Heart left ventricle (tissue), 16 donors: ENCODE measurements around the gene TPRKB. TPM values are rescaled to one million over a fixed set of nuclear protein-coding genes. Genes with fewer than 3 reads are reported as not detected.
"Not testable (repeated sequence)": the region's sequence is repeated elsewhere in the genome, so short reads cannot be mapped to it uniquely, and the experiment has no call there.

Source experiments
- ATAC-seq, 4 donors: fragments of 200-7000 bp; cut with Tn5 transposase; one replicate each; pipeline ENCODE4 v1.9.1; 2020 to 2022; ENCODE audit warnings: moderate library complexity in 4 of 4, mild to moderate bottlenecking in 3 of 4, moderate number of reproducible peaks in 1 of 4
- DNase-seq, 5 donors: peaks; one replicate each; pipeline ENCODE4 v3.0.0-alpha.2; 2020
- H3K27ac ChIP-seq, 12 donors: fragments of 200-600 bp; sonication (generic) in 4 of 12; one replicate each; pipeline versions ENCODE4 v1.5.0 to v1.8.0; 2016 to 2022; ENCODE audit warnings: mild to moderate bottlenecking in 2 of 12
- H3K27me3 ChIP-seq, 9 donors: fragments of 200-600 bp; sonication (generic) in 2 of 9; one replicate each; pipeline versions ENCODE4 v1.5.1 to v1.8.0; 2016 to 2022; ENCODE audit warnings: mild to moderate bottlenecking in 3 of 9
- H3K36me3 ChIP-seq, 9 donors: fragments of 200-600 bp; sonication (generic) in 2 of 9; one replicate each; pipeline versions ENCODE4 v1.5.0 to v1.8.0; 2018 to 2022; ENCODE audit warnings: mild to moderate bottlenecking in 2 of 9
- H3K4me1 ChIP-seq, 12 donors: fragments of 200-600 bp; sonication (generic) in 4 of 12; one replicate each; pipeline versions ENCODE4 v1.5.0 to v1.8.0; 2016 to 2022; ENCODE audit warnings: mild to moderate bottlenecking in 3 of 12
- H3K4me3 ChIP-seq, 12 donors: fragments of 200-600 bp; sonication (generic) in 4 of 12; one replicate each; pipeline versions ENCODE4 v1.5.0 to v1.8.0; 2017 to 2022; ENCODE audit warnings: mild to moderate bottlenecking in 9 of 12, moderate library complexity in 4 of 12
- H3K9me3 ChIP-seq, 12 donors: fragments of 200-600 bp; sonication (generic) in 4 of 12; one replicate each; pipeline versions ENCODE4 v1.5.0 to v1.8.0; 2016 to 2022; ENCODE audit warnings: mild to moderate bottlenecking in 1 of 12
- POLR2A ChIP-seq, 2 donors: fragments of 450-650 bp; IDR thresholded peaks; one replicate each; pipeline ENCODE4 v1.6.1; 2017; ENCODE audit warnings: antibody characterized with exemption in 2 of 2, mild to moderate bottlenecking in 2 of 2, moderate library complexity in 2 of 2
- WGBS, 4 donors: extraction: QIAGEN DNeasy Blood & Tissue Kit in 2 of 4; methylation state at CpG; one replicate each; pipeline versions ENCODE4 v1.1.5 to v1.1.7; 2013 to 2018; 5-methylcytosine and 5-hydroxymethylcytosine counted together
- intact Hi-C, 10 donors: fragments of 100-400 bp; cut with DNase I; formaldehyde crosslinking; loops; one replicate each; pipeline versions ENCODE4 v1.11.1 to v1.14.2; 2022
- polyA plus RNA-seq, 2 donors: library from polyadenylated mRNA; stranded (reverse); fragments of 200-250 nt; gene quantifications; one replicate each; pipeline ENCODE4 v1.2.3, GENCODE V29; 2013
- total RNA-seq, 9 donors: library from RNA; depleted of rRNA in 2 of 9; stranded (reverse); fragments of >200 nt in 2 of 9; fragmentation: NEBNext Ultra II Directional in 3 of 9; extraction: Animal tissue kit (Norgen Biotek cat#: 25700) in 3 of 9; gene quantifications; one replicate each; pipeline versions ENCODE4 v1.1.0 to v1.2.4, GENCODE V29; 2016 to 2023
- TF ChIP-seq, protein P1 (sequence below), 12 donors: fragments of 200-600 bp; sonication (generic) in 4 of 12; IDR thresholded peaks; one replicate each; pipeline versions ENCODE4 v1.5.0 to v1.8.0; 2018 to 2022; ENCODE audit warnings: antibody characterized with exemption in 12 of 12, mild to moderate bottlenecking in 5 of 12
- donor health status: ischemic (EF 13 %, LVEDD 7.1; RV severe dilation, severe dysfunction).
- donor health status: healthy with polysubstance abuse.
- donor health status: DM: no; HTN: yes; CAD: no.
- donor health status: DM: no; HTN: no; CAD: no.
- donor health status: ischemic (EF 25% LVEDD 6.9; RV normal size, moderate dysfunction).
- donor health status: ischemic (EF 25% LVEDD 5.7; RV mildly dilated, moderate dysfunction).
- donor health status: healthy.
- donor health status: DM: yes; HTN: yes; CAD: no.
- donor health status: ischemic (EF 35%, LVEDD 5.7; RV mildly dilated, moderate dysfunction).
- donor health status: nonischemic (EF 11% LVEDD 7.7; RV severe dilation, severe dysfunction).
- donor health status: DM: yes; HTN: yes; CAD: no.
- donor health status: PGD.
- donor health status: ischemic (EF 29% LVEDD 5.4; RV normal size, mild dysfunction).
- donor health status: nonischemic (EF 23%, LVEDD 6.1; RV moderate dilation, normal function).

The TPRKB gene
- total and polyA plus RNA-seq, 11 donors, result 16.1 to 87.6 (median 31.5) TPM

DNA sequence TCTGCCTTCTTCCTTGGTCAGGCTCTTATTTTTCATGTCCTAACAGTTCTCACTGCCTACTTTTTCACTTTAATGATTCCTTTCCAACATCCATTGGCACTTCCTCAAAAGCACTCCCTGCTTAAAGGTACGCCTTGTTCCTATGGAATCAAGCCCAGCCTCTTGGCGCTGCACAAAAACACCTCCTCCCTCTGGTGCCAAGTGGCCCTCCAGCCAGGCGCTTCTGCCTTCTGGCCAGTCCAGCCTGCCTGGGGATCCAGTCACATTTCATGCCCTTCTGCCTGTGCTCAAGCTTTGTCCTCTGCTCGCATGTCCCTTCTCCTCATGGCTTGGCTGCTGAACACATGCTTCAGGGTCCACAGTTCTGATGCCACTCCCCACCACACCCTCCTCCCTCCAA is 6.3 kb downstream of the TPRKB start:
- H3K4me3 ChIP-seq, result no peak overlapping the region
- H3K27ac ChIP-seq, result peak overlapping the region in 9 of 12 donors; percentile 14 to 65 (median 55)
- peaks cover 0 to 72% (median 65%) of the 10 kb centered on the region in 9 donors for H3K36me3 ChIP-seq
- intact Hi-C loops, result no loop called here
- H3K4me1 ChIP-seq, result peaks cover 0 to 12% (median 2%) of the 10 kb centered on the region in 12 donors
- no peaks in the 10 kb centered on the region for H3K27me3 ChIP-seq
- 55 to 69% (median 59%) methylated on average over 4 of the region's 4 CpGs for WGBS, 4 donors
- peak; percentile 90 to 97 (median 94) for ATAC-seq
- H3K9me3 ChIP-seq, result no peaks in the 10 kb centered on the region
- peak in 2 of 5 donors; percentile 62 to 75 for DNase-seq
- TF ChIP-seq POLR2A (IDR thresholded peaks at IDR 0.05), result no peak
- TF ChIP-seq, protein P1, sequence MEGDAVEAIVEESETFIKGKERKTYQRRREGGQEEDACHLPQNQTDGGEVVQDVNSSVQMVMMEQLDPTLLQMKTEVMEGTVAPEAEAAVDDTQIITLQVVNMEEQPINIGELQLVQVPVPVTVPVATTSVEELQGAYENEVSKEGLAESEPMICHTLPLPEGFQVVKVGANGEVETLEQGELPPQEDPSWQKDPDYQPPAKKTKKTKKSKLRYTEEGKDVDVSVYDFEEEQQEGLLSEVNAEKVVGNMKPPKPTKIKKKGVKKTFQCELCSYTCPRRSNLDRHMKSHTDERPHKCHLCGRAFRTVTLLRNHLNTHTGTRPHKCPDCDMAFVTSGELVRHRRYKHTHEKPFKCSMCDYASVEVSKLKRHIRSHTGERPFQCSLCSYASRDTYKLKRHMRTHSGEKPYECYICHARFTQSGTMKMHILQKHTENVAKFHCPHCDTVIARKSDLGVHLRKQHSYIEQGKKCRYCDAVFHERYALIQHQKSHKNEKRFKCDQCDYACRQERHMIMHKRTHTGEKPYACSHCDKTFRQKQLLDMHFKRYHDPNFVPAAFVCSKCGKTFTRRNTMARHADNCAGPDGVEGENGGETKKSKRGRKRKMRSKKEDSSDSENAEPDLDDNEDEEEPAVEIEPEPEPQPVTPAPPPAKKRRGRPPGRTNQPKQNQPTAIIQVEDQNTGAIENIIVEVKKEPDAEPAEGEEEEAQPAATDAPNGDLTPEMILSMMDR (IDR thresholded peaks at IDR 0.05), result no peak

DNA sequence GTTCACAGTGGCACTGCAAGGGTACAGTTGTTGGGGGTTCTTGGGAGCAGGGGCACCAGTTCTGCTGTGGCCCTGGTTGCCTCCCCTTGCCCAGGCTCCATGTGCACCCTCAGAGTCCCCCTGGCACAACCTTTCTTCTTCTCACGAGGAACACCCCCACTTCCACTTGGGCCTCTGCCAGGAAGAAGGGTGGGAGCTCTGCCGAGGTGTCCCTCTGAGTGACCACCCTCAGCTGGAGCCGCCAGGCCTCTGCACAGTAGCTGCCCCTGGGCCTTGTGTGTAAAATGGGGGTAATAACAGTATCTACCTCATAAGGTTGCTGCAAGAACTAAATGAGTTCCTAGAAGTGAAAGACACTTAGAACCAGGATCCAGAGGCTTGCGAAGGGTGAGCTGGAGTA is 8.4 kb downstream of the TPRKB start:
- Histone ChIP-seq H3K27me3 (no peaks in the 10 kb centered on the region), H3K27ac (no peak overlapping the region), H3K9me3 (no peaks in the 10 kb centered on the region), H3K36me3 (peaks cover 0 to 64% (median 55%) of the 10 kb centered on the region in 9 donors), H3K4me3 (no peak overlapping the region), H3K4me1 (peaks cover 0 to 9% (median 0%) of the 10 kb centered on the region in 12 donors)
- peak in 1 of 4 donors; percentile 34 for ATAC-seq
- intact Hi-C loops, result no loop called here
- TF ChIP-seq, protein P1 (IDR thresholded peaks at IDR 0.05), result no peak
- no peak for TF ChIP-seq POLR2A (IDR thresholded peaks at IDR 0.05)
- WGBS, 4 donors, result 71 to 79% (median 76%) methylated on average over 4 of the region's 4 CpGs
- DNase-seq, result no peak

DNA sequence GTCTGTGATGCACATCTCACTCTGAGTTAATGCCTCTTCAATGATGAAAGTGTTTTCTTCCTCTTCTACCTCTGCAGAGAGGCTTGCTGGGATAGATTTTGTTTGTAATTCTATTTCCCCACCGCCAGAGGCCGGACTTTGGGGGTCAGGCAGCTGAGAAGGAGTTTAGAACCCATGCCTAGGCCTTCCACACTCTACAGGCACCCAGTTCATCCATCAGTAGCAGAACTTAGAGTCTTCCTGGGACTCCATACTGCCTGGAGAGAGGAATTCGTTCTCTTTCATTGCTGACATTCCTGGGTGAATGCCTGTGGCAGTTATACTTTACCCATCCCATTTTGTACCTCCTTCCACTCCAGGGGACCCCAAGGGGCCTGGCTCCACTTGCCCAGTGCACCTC is 9.1 kb downstream of the TPRKB start:
- H3K27me3 ChIP-seq, result no peaks in the 10 kb centered on the region
- H3K36me3 ChIP-seq, result peaks cover 0 to 57% (median 49%) of the 10 kb centered on the region in 9 donors
- 62 to 90% (median 73%) methylated on average over 3 of the region's 3 CpGs for WGBS, 4 donors
- DNase-seq, result no peak
- ATAC-seq, result no peak
- H3K9me3 ChIP-seq, result no peaks in the 10 kb centered on the region
- peaks cover 0 to 9% (median 0%) of the 10 kb centered on the region in 12 donors for H3K4me1 ChIP-seq
- no peak for TF ChIP-seq POLR2A (IDR thresholded peaks at IDR 0.05)
- TF ChIP-seq, protein P1 (IDR thresholded peaks at IDR 0.05), result no peak
- H3K4me3 ChIP-seq, result no peak overlapping the region
- intact Hi-C loops, result no loop called here
- no peak overlapping the region for H3K27ac ChIP-seq

DNA sequence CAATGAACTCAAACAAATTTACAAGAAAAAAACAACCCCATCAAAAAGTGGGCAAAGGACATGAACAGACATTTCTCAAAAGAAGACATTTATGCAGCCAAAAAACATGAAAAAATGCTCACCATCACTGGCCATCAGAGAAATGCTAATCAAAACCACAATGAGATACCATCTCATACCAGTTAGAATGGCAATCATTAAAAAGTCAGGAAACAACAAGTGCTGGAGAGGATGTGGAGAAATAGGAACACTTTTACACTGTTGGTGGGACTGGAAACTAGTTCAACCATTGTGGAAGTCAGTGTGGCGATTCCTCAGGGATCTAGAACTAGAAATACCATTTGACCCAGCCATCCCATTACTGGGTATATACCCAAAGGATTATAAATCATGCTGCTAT is 10.5 kb downstream of the TPRKB start:
- intact Hi-C loops, H3K27ac ChIP-seq, ATAC-seq, H3K4me1 ChIP-seq, H3K4me3 ChIP-seq, H3K27me3 ChIP-seq, DNase-seq, H3K9me3 ChIP-seq: not testable (repeated sequence)
- 92 to 100% methylated on average over 1 of the region's 1 CpG; no CpG with 5 or more reads in 2 of the 4 donors for WGBS, 4 donors
- peaks cover 0 to 43% (median 35%) of the 10 kb centered on the region in 9 donors for H3K36me3 ChIP-seq
